Gastroesophageal sphincter (tissue), 4 donors: ENCODE measurements around the gene SLC28A1. TPM values are rescaled to one million over a fixed set of nuclear protein-coding genes. Genes with fewer than 3 reads are reported as not detected.
A peak's percentile ranks its signal among the peaks of the same experiment; 100 is the strongest.

Experiments
- ATAC-seq: fragments of 150-250 bp; one replicate; pipeline ENCODE4 v1.9.1; 2016; ENCODE audit warnings: mild to moderate bottlenecking, moderate library complexity
- H3K27ac ChIP-seq, 4 donors: fragments of 200-600 bp; sonication (generic) in 3 of 4; 1 replicate in 3 of 4; 2 replicates in 1 of 4; pipeline ENCODE4 v1.5.1; 2016 to 2019
- H3K27me3 ChIP-seq: fragments of 200-600 bp; sonication (generic); one replicate; pipeline ENCODE4 v1.5.1; 2019
- H3K36me3 ChIP-seq, 2 donors: fragments of 200-600 bp; sonication (generic); one replicate each; pipeline ENCODE4 v1.5.1; 2019; ENCODE audit warnings: control low read depth in 1 of 2
- H3K4me1 ChIP-seq, 3 donors: fragments of 200-600 bp; sonication (generic); 1 replicate in 2 of 3; 2 replicates in 1 of 3; pipeline ENCODE4 v1.5.1; 2016 to 2019; ENCODE audit warnings: control low read depth in 2 of 3
- H3K4me3 ChIP-seq, 2 donors: fragments of 200-600 bp; sonication (generic); one replicate each; pipeline ENCODE4 v1.5.1; 2019; ENCODE audit warnings: mild to moderate bottlenecking in 1 of 2, moderate library complexity in 1 of 2
- H3K9me3 ChIP-seq, 3 donors: fragments of 200-600 bp; sonication (generic); one replicate each; pipeline ENCODE4 v1.5.1; 2017 to 2019; ENCODE audit warnings: control low read depth in 2 of 3
- CTCF ChIP-seq, 4 experiments: fragments of 200-600 bp in 2 of 4; fragments of 450-650 bp in 2 of 4; sonication (generic) in 1 of 4; IDR thresholded peaks; one replicate each; pipeline ENCODE4 v1.5.1; 2017 to 2019; ENCODE audit warnings: antibody characterized with exemption in 4 of 4, mild to moderate bottlenecking in 2 of 4, moderate library complexity in 2 of 4
- EP300 ChIP-seq: sonication (generic); formaldehyde crosslinking; IDR thresholded peaks from one replicate; pipeline ENCODE4 v1.6.1; 2017; ENCODE audit warnings: antibody characterized with exemption, mild to moderate bottlenecking
- POLR2A ChIP-seq, 2 donors: fragments of 450-650 bp; IDR thresholded peaks; one replicate each; pipeline ENCODE4 v1.6.1; 2017; ENCODE audit warnings: antibody characterized with exemption in 2 of 2, mild to moderate bottlenecking in 2 of 2, moderate library complexity in 1 of 2
- POLR2AphosphoS5 ChIP-seq: sonication (generic); formaldehyde crosslinking; IDR thresholded peaks from one replicate; pipeline ENCODE4 v1.6.1; 2017; ENCODE audit warnings: antibody characterized with exemption
- WGBS, 2 donors: methylation state at CpG; one replicate each; pipeline ENCODE4 v1.1.5; 2018; ENCODE audit warnings: low coverage in 1 of 2; 5-methylcytosine and 5-hydroxymethylcytosine counted together
- total RNA-seq, 4 donors: library from RNA; depleted of rRNA; stranded (reverse); fragments of >200 nt; gene quantifications; one replicate each; pipeline ENCODE4 v1.1.0, GENCODE V29; 2016

The SLC28A1 gene
- total RNA-seq, 4 donors from 2014 or later, result not detected

- Histone ChIP-seq H3K36me3 (peaks cover 0 to 35% of the 10 kb centered on the region in 2 donors), H3K9me3 (no peaks in the 10 kb centered on the region), H3K27ac (no peak overlapping the region), H3K27me3 (no peaks in the 10 kb centered on the region), H3K4me3 (no peak overlapping the region), H3K4me1 (no peaks in the 10 kb centered on the region)
- TF ChIP-seq POLR2A (IDR thresholded peaks at IDR 0.05), result no peak
- TF ChIP-seq CTCF (IDR thresholded peaks at IDR 0.05), result peak in 2 of 4 experiments; percentile 12 to 20
- ATAC-seq, result no peak
- 60 to 90% methylated on average over 1 to 9 of the region's 9 CpGs for WGBS, 2 donors
Measured at GRCh38 chr15:84871428-84871985, 13.0 kb upstream of the SLC28A1 start.

- no peak for ATAC-seq
- Histone ChIP-seq H3K36me3 (peaks cover 0 to 28% of the 10 kb centered on the region in 2 donors), H3K4me1 (no peaks in the 10 kb centered on the region), H3K4me3 (no peak overlapping the region), H3K9me3 (no peaks in the 10 kb centered on the region), H3K27me3 (no peaks in the 10 kb centered on the region), H3K27ac (no peak overlapping the region)
- 68 to 78% methylated on average over 4 to 7 of the region's 17 CpGs for WGBS, 2 donors
- TF ChIP-seq CTCF (IDR thresholded peaks at IDR 0.05) (no peak), POLR2A (IDR thresholded peaks at IDR 0.05) (no peak), POLR2AphosphoS5 (no peak), EP300 (no peak)
Measured at GRCh38 chr15:84872009-84872910, 12.2 kb upstream of the SLC28A1 start.

- no peak for ATAC-seq
- H3K4me1 ChIP-seq, result peaks cover 0 to 3% (median 0%) of the 10 kb centered on the region in 3 donors
- H3K36me3 ChIP-seq, result peaks cover 0 to 10% of the 10 kb centered on the region in 2 donors
- TF ChIP-seq POLR2AphosphoS5 (no peak), CTCF (IDR thresholded peaks at IDR 0.05) (no peak)
- H3K27me3 ChIP-seq, result no peaks in the 10 kb centered on the region
- 24 to 62% methylated on average over 2 to 4 of the region's 7 CpGs for WGBS, 2 donors
- no peak overlapping the region for H3K4me3 ChIP-seq
- no peaks in the 10 kb centered on the region for H3K9me3 ChIP-seq
- H3K27ac ChIP-seq, result no peak overlapping the region
Measured at GRCh38 chr15:84873997-84874396, 10.5 kb upstream of the SLC28A1 start.

GRCh38 chr15:84874981-84875699, 9.3 kb upstream of the SLC28A1 start:
- peaks cover 0 to 3% (median 0%) of the 10 kb centered on the region in 3 donors for H3K4me1 ChIP-seq
- H3K27ac ChIP-seq, result no peak overlapping the region
- WGBS, 2 donors, result 73 to 89% methylated on average over 5 of the region's 5 CpGs
- TF ChIP-seq CTCF (IDR thresholded peaks at IDR 0.05) (no peak), EP300 (no peak), POLR2A (IDR thresholded peaks at IDR 0.05) (no peak), POLR2AphosphoS5 (no peak)
- no peak overlapping the region for H3K4me3 ChIP-seq
- H3K9me3 ChIP-seq, result no peaks in the 10 kb centered on the region
- ATAC-seq, result no peak
- H3K36me3 ChIP-seq, result no peaks in the 10 kb centered on the region
- H3K27me3 ChIP-seq, result no peaks in the 10 kb centered on the region
